ENCODE results near the gene RELT. TPM values are rescaled to one million over a fixed set of nuclear protein-coding genes. Genes with fewer than 3 reads are reported as not detected.

Gene RELT
- total and polyA plus RNA-seq, 2 experiments from 2014 or later = 2.0 to 6.3 TPM

DNA sequence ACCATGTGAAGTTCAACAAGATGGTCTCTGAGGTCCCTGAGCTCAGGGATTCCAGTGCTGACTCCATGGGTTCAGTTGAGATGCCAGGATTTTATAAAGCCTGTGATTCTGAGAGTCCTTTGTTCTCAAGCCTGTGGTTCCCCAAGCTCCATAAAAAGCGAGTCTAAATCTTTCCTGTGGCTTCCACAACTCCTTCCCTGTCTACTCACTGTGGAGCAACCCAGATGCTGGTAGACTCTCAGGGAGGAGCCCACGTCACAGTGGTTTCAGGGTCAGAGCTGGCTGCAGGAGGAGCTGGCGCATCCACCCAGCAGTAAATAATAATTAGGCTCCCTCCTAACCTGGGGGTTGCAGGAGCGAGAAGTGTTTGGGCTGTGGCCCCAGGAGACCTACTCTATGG is 2.0 kb upstream of the RELT start (continued):
- TF ChIP-seq, protein P1, sequence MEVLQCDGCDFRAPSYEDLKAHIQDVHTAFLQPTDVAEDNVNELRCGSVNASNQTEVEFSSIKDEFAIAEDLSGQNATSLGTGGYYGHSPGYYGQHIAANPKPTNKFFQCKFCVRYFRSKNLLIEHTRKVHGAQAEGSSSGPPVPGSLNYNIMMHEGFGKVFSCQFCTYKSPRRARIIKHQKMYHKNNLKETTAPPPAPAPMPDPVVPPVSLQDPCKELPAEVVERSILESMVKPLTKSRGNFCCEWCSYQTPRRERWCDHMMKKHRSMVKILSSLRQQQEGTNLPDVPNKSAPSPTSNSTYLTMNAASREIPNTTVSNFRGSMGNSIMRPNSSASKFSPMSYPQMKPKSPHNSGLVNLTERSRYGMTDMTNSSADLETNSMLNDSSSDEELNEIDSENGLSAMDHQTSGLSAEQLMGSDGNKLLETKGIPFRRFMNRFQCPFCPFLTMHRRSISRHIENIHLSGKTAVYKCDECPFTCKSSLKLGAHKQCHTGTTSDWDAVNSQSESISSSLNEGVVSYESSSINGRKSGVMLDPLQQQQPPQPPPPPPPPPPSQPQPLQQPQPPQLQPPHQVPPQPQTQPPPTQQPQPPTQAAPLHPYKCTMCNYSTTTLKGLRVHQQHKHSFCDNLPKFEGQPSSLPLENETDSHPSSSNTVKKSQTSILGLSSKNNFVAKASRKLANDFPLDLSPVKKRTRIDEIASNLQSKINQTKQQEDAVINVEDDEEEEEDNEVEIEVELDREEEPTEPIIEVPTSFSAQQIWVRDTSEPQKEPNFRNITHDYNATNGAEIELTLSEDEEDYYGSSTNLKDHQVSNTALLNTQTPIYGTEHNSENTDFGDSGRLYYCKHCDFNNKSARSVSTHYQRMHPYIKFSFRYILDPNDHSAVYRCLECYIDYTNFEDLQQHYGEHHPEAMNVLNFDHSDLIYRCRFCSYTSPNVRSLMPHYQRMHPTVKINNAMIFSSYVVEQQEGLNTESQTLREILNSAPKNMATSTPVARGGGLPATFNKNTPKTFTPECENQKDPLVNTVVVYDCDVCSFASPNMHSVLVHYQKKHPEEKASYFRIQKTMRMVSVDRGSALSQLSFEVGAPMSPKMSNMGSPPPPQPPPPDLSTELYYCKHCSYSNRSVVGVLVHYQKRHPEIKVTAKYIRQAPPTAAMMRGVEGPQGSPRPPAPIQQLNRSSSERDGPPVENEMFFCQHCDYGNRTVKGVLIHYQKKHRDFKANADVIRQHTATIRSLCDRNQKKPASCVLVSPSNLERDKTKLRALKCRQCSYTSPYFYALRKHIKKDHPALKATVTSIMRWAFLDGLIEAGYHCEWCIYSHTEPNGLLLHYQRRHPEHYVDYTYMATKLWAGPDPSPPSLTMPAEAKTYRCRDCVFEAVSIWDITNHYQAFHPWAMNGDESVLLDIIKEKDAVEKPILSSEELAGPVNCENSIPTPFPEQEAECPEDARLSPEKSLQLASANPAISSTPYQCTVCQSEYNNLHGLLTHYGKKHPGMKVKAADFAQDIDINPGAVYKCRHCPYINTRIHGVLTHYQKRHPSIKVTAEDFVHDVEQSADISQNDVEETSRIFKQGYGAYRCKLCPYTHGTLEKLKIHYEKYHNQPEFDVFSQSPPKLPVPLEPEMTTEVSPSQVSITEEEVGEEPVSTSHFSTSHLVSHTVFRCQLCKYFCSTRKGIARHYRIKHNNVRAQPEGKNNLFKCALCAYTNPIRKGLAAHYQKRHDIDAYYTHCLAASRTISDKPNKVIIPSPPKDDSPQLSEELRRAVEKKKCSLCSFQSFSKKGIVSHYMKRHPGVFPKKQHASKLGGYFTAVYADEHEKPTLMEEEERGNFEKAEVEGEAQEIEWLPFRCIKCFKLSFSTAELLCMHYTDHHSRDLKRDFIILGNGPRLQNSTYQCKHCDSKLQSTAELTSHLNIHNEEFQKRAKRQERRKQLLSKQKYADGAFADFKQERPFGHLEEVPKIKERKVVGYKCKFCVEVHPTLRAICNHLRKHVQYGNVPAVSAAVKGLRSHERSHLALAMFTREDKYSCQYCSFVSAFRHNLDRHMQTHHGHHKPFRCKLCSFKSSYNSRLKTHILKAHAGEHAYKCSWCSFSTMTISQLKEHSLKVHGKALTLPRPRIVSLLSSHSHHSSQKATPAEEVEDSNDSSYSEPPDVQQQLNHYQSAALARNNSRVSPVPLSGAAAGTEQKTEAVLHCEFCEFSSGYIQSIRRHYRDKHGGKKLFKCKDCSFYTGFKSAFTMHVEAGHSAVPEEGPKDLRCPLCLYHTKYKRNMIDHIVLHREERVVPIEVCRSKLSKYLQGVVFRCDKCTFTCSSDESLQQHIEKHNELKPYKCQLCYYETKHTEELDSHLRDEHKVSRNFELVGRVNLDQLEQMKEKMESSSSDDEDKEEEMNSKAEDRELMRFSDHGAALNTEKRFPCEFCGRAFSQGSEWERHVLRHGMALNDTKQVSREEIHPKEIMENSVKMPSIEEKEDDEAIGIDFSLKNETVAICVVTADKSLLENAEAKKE (CRISPR knock-in tag; IDR thresholded peaks at IDR 0.05) = no peak
- TF ChIP-seq STAT1 (IDR thresholded peaks at IDR 0.05; ENCODE audit: unreplicated experiment) = no peak
- TF ChIP-seq ZNF331 (CRISPR knock-in tag; IDR thresholded peaks at IDR 0.05; ENCODE audit: low read depth) = no peak

GRCh38 chr11:73375830-73376159 is 404 bp upstream of the RELT start:
- peaks cover 7% of the 10 kb centered on the region for H3K4me1 ChIP-seq (ENCODE audit: insufficient read depth)
- peak overlapping the region; percentile 99 for H2AFZ ChIP-seq
- Mint-ChIP-seq H3K36me3 (ENCODE audit: low read depth) (no peaks in the 10 kb centered on the region), H3K4me3 (peak overlapping the region; percentile 66), H3K27me3 (ENCODE audit: insufficient read depth, low read depth, poor library complexity) (peaks cover 37% of the 10 kb centered on the region), H3K9me3 (no peaks in the 10 kb centered on the region), H3K27ac (no peak overlapping the region), H3K4me1 (peaks cover 18% of the 10 kb centered on the region)
- no peaks in the 10 kb centered on the region for H3K36me3 ChIP-seq (ENCODE audit: insufficient read depth)
- H3K27me3 ChIP-seq (ENCODE audit: insufficient read depth) = peaks cover 13% of the 10 kb centered on the region; the same call in 1 of the 2 replicates
- H3K27ac ChIP-seq (ENCODE audit: low read depth) = no peak overlapping the region
- peak overlapping the region; percentile 84 for H3K4me3 ChIP-seq
- DNase-seq (ENCODE audit: low spot score) (no peak), ATAC-seq (no peak; the same call in 2 of the 3 replicates)
- peak overlapping the region; percentile 65; the same call in 1 of the 2 replicates for H3K4me2 ChIP-seq
- H3F3A ChIP-seq (replicated peaks; ENCODE audit: low read depth) = no peaks in the 10 kb centered on the region
- no peaks in the 10 kb centered on the region; the same call in 1 of the 2 replicates for H3K79me2 ChIP-seq (replicated peaks; ENCODE audit: insufficient read depth)
- H4K20me1 ChIP-seq (replicated peaks; ENCODE audit: insufficient read depth) = peaks cover 2% of the 10 kb centered on the region; the same call in 1 of the 2 replicates
- H3K9me2 ChIP-seq (ENCODE audit: insufficient read depth) = 0 out of 2 replicates have a peak, but pooled peaks cover 2% of the 10 kb centered on the region
- no peak for TF ChIP-seq NANOG (IDR thresholded peaks at IDR 0.05; ENCODE audit: borderline replicate concordance)
- TF ChIP-seq, protein P2, sequence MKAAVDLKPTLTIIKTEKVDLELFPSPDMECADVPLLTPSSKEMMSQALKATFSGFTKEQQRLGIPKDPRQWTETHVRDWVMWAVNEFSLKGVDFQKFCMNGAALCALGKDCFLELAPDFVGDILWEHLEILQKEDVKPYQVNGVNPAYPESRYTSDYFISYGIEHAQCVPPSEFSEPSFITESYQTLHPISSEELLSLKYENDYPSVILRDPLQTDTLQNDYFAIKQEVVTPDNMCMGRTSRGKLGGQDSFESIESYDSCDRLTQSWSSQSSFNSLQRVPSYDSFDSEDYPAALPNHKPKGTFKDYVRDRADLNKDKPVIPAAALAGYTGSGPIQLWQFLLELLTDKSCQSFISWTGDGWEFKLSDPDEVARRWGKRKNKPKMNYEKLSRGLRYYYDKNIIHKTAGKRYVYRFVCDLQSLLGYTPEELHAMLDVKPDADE (IDR thresholded peaks at IDR 0.05) = no peak
- no peak for TF ChIP-seq ZNF114 (CRISPR knock-in tag; IDR thresholded peaks at IDR 0.05)
- no peak for TF ChIP-seq EZH2phosphoT487 (IDR thresholded peaks at IDR 0.05; ENCODE audit: unreplicated experiment)
- no peak for TF ChIP-seq CTCF (conservative IDR thresholded peaks at IDR 0.05; ENCODE audit: low read depth in 2 of 2)
- no peak for TF ChIP-seq EZH2 (IDR thresholded peaks at IDR 0.05; ENCODE audit: low read depth, unreplicated experiment)
- no peak for TF ChIP-seq CREB1 (CRISPR knock-in tag; IDR thresholded peaks at IDR 0.05; ENCODE audit: low read depth)
- no peak for TF ChIP-seq JUNB (IDR thresholded peaks at IDR 0.05; ENCODE audit: unreplicated experiment)
- TF ChIP-seq, protein P3, sequence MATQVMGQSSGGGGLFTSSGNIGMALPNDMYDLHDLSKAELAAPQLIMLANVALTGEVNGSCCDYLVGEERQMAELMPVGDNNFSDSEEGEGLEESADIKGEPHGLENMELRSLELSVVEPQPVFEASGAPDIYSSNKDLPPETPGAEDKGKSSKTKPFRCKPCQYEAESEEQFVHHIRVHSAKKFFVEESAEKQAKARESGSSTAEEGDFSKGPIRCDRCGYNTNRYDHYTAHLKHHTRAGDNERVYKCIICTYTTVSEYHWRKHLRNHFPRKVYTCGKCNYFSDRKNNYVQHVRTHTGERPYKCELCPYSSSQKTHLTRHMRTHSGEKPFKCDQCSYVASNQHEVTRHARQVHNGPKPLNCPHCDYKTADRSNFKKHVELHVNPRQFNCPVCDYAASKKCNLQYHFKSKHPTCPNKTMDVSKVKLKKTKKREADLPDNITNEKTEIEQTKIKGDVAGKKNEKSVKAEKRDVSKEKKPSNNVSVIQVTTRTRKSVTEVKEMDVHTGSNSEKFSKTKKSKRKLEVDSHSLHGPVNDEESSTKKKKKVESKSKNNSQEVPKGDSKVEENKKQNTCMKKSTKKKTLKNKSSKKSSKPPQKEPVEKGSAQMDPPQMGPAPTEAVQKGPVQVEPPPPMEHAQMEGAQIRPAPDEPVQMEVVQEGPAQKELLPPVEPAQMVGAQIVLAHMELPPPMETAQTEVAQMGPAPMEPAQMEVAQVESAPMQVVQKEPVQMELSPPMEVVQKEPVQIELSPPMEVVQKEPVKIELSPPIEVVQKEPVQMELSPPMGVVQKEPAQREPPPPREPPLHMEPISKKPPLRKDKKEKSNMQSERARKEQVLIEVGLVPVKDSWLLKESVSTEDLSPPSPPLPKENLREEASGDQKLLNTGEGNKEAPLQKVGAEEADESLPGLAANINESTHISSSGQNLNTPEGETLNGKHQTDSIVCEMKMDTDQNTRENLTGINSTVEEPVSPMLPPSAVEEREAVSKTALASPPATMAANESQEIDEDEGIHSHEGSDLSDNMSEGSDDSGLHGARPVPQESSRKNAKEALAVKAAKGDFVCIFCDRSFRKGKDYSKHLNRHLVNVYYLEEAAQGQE (IDR thresholded peaks at IDR 0.05; ENCODE audit: unreplicated experiment) = no peak
- no peak for TF ChIP-seq ZNF331 (CRISPR knock-in tag; IDR thresholded peaks at IDR 0.05; ENCODE audit: low read depth)
- no peak for TF ChIP-seq STAT1 (IDR thresholded peaks at IDR 0.05; ENCODE audit: unreplicated experiment)

All from GM23338 (cell line).